Midbrain (tissue), 1 donor: ENCODE results near the gene PLXDC1.
A peak's percentile ranks its signal among the peaks of the same experiment; 100 is the strongest.
"Not testable (repeated sequence)": the region's sequence is repeated elsewhere in the genome, so short reads cannot be mapped to it uniquely, and the experiment has no call there.

Experiments used
- DNase-seq: peaks from one replicate; lab custom pipeline; 2025; lab: John Stamatoyannopoulos, UW

PLXDC1 gene

DNA sequence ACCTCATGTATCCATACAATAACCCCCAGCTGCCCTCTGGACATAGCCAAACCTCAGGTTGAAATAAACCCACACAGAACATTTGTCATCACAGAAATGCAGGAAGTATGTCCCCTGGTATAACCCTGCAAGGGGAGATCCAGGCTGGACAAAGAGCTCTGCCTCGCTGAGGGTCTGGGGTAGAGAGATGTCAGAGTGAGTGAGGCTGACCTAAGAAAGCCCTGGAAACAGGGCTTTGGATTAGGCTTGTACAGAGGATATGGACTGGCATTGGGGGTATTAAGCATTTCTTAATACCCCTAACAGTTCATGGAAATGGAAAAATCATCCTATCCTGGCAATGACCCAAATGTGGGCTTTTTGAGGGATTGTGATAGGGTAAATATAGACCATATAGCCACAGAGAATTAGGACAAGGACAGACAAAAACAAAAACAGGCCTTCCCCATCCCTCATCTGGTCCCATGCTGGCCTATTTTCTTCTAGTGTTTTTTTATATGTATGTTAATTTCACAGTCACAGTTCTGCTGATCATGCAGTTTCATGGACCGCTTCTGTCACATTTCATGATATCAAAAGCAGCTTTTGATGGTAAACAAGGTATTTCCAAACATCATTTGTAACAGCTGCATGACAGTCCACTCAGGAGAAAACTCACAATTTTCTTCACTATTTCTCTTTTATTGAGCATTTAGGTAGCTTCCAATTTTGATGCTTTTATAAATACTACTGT is 26.1 kb downstream of the PLXDC1 start:
- DNase-seq: no peak

DNA sequence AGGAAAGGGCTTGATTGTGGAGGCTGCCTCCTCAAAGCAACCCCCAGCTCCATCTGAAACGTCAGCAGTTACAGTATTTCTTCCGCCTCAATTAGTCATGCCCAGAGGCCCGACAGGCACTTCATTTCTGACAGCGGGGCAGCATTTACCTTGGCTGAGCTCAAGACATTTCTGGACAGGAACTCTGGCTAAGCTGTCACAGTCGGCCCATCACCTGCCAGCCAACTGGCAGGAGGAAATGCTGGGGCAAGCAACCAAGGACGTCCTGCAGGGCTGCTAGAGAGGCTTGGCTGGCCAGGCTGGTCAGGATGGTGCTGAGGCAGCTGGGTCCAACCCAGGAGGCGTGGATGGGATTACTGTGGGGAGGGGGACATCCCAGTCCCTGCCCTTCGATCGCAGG is 27.8 kb downstream of the PLXDC1 start:
- DNase-seq: peak; percentile 5

DNA sequence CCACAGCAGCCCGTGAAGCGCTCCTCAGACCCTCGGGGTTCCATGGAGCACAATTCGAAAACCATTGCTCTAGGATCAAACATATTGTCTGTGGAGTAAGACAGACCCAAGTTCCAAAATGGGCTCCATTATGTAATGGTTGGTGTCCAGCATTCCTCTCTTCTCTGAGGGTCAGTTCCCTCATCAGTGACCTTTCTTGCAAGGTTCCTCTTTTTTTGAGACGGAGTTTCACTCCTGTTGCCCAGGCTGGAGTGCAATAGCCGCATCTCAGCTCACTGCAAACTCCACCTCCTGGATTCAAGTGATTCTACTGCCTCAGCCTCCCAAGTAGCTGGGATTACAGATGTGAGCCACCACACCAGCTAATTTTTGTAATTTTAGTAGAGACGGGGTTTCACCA is 28.4 kb downstream of the PLXDC1 start:
- DNase-seq: no peak

DNA sequence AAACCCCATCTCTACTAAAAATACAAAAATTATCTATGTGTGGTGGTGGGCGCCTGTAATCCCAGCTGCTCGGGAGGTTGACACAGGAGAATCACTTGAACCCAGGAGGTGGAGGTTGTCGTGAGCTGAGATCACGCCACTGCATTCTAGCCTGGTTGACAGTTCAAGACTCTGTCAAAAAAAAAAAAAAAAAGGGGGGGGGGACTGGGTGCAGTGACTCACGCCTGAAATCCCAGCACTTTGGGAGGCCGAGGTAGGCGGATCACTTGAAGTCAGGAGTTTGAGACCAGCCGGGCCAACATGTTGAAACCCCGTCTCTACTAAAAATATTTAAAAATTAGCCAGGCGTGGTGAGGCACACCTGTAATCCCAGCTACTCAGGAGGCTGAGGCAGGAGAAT is 29.5 kb downstream of the PLXDC1 start:
- not testable (repeated sequence) for DNase-seq

DNA sequence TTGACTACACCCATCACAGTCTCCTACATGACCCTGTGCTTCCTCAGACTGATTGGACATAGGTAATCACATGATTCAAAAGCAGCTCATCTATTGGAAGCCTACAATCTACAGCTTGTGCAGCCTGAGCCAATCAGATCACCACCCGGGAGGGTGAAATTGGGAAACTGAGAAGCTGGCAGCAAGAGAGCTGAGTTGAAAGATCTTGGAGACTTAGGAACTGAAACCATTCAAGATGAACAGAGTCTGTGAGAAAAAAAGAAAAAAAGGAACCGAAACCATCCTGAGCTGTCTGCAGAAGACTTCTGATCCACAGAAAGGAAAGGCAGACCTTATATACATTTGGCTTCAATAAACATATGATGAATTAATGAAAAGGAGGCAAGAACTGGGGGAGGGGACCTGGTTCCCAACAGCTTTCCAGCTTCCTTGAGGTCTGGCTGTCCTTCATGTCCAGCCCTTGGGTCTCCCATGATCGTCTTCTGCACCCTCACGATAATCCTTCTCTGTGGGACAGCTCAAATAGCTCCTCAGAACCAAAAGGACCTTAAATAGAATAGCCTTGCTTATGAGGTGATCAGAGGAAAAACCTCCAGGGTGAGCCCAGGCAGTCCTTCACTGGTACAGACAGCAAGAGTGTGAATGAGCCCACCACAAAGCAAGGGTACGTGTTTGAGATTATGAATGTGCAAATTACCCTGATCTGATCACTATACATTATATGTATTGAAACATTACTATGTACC is 32.6 kb downstream of the PLXDC1 start:
- DNase-seq: peak; percentile 47

DNA sequence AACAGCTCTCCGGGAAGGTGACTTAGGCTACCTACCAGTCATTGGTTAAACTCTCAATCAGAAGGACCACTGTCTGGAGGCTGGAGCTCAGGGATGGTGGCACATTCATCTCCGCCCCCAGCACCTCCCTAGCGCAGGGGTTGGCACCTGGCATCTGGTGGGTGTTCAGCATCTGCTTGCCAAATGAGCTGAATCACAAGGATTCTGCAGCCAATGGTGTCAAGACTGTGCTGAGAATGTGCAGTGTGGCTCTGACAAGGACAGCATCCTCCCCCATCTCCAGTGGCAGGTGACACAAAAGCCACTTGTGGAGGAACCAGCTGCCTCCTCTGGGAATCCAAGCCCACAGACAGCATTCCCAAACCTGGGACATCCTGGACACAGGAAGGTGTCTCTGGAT is 35.2 kb downstream of the PLXDC1 start:
- DNase-seq: no peak

DNA sequence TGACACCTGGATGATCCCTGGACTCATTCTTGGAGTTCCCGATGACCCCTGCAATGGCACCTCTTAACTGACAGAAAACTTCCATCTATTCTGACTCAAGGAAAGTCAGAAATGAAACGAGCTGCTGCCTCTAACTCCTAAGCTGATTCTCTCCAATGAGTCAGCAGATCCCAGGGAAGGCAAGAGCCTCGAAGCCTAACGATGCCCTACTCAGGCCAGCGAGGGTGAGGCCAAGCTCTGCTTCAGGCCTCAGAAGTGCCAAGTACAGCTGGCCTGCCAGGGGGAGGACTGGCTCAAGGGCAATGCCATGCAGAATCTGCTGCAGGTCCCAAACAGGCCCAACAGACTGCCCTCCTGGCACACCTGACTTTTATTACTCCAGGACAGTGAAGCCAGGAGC is 36.3 kb downstream of the PLXDC1 start:
- DNase-seq: no peak

DNA sequence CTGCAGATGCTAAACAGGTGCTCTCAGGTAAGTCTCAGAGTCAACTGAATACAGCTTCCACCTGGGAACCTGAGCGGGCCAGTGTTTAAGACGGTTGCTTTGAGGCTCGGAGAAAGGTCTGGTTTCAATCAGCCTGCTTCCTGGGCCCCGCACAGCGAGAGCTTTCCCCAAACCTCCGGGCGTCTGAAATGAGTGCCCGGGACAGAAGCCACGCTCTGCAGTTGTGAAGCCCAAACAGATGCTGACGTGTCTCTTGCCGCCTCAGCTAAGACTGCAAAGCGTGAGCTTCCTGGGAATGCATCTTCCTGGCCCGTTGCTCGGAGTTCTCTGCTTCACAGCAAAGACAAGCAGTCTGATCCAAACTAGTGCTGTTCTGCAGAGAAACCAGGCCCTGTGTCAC is 36.7 kb downstream of the PLXDC1 start:
- DNase-seq: no peak

DNA sequence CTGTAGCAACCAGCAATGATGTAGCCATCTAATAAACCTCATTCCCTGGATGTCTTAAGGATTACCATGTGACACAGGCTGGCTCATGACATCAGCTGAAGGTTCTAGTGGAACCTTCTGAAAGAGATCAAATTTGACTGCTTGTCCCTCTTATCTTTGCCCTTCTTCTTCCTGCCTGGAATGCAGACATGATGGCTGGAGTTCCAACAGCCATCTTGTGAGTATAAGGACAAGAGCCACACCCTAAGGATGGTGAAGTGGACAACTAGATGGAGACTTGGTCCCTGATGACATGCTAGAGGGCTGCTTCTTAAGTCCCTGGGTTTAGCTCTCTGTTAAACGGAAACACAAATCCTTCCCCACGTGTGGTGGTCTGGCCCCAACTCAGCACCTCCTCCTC is 37.6 kb downstream of the PLXDC1 start:
- no peak for DNase-seq

DNA sequence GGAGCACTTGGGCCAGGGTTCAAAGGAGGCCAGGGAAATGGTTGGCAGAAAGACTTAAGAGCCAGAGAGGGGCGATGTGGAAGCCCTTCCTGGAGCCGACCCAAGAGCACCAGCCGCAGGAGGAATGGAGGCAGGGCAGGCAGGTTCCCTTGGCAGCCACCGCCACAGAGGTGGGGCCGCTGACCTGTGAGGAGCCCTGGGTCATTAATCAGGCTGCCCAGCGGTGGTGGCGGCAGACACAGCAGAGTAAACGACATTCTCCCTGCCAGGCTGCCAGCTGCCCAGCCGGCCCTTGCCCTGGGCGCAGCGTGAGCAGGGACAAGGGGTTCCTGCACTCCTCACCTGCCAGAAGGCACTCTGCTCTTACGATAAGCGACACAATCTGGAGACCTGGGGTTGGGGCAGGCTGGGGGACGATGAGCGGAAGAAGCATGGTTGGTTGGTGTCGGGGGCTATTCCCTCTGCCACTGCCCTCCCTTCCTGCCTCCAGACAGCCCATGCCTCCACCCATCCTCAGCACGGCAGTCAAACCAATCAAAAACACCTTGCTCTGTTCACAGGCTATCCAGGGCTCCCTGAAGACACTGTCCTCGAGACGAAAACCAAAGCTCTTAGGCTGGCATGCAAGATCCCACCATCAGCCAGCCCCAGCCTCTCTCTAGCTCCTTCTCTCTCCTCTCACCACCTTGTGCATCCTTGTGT is 40.9 kb downstream of the PLXDC1 start:
- DNase-seq: no peak

DNA sequence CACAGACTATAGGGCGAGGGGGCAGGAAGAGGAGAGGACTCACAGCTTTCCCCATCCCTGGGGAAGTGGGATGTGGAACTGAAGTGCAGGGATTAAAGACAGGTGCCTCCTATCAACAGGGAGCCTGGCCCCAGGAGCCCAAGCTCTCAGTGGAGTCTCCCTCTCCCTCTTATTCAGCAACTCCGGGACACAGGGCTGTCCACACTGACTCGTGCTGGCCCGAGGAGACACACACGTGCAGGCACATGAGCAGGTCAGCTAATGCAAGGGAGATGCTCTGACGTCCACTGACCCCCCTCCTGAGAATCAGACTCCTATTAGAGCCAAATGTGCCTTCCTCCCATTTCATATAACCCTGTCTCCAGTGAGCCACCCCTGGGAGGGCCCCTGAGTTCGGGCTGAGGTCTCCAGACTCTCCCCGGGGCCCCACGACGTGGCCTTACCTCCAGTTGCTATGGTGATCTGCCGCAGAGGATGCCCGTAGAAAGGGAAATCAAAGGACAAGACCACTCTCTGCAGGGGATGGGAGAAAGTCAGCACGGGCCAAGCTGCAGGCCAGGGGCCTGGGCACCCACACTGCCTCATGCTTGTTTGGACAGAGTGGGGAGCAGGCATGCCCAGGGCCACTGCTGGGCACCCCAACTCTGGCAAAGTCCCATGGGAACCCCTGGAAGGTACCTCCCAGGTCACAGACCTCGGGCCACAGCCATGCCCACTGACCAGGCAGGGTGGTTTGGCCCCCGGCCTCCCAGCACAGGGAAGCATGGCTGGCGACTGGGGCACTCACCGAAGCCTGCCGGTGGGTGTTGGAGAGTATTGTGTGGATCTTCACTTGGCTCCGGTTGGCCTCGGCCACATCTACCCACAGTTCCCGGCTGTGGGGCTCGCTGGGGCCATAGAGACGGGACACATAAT is 42.7 kb downstream of the PLXDC1 start:
- DNase-seq: no peak

DNA sequence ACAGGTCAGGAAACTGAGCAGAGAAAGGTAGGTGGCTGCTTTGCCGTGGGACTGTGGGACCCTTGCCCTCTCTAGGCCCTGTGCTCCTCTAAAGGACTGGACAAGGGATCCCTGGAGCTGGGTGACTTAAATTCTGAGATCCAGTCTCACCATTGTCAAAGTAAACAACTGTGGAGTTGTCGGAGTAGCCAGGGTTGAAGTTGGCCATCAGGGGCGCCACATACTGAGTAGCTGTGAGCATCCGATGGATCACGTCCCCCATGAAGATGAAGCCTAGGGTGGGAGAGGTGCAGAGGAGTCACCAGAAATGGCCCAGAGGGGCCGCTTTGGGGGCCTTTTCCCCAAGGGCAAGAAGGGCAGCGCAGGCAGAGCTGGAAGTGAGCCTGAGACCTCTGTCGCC is 43.5 kb downstream of the PLXDC1 start:
- DNase-seq: no peak

DNA sequence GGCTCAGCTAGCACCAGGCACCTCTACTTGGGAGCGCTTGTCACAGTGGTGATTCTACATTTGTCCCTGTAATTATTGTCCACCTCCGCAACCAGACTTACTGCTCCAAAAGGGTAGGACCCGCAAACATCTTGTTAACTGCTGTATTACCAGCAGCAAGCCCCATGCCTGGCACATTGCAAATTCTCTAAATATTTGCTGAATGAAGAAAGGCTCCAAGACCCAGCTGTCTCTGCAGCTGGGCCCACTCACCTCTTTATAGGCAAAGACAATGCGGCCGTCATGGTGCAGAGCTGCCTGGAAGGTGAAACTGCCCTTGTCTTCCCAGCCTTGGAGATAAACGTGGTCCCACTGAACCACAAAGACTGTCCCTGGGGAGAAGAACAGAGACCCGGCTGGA is 44.3 kb downstream of the PLXDC1 start:
- DNase-seq: no peak

DNA sequence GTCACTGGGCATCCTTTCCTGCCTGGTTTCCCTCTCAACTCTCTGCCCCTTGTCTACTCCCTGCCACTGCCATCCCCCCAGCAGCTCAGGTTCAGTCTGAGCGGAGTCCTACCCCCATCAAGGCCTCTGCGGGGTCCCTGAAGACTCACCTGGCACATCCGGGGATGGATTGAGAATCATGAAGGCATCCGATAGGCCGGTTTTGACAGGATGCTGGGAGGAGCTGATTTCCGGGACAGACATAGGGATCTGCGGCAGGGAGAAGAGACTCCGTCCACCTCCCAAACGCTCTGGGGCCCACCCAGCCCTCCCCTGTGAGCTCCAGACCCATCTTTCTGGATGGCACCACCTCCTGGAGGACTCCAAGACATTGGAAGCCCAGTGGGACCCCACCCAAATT is 45.7 kb downstream of the PLXDC1 start:
- no peak for DNase-seq

DNA sequence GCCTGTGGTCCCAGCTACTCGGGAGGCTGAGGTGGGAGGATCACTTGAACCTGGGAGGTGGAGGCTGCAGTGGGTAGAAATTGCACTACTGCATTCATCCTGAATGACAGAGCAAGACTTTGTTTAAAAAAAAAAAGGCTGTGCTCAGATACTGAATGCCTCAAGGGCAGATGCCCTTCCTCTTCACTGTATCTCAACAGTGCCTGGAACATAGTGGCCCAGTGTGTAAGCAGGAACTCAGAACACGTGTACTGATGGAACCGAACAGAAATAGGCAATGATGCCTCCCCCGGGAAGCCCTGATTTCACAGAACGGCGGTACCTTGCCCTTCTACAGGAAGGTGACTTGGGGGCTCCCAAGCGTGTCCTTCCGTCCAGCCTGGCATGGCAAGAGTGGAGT is 46.8 kb downstream of the PLXDC1 start:
- no peak for DNase-seq

DNA sequence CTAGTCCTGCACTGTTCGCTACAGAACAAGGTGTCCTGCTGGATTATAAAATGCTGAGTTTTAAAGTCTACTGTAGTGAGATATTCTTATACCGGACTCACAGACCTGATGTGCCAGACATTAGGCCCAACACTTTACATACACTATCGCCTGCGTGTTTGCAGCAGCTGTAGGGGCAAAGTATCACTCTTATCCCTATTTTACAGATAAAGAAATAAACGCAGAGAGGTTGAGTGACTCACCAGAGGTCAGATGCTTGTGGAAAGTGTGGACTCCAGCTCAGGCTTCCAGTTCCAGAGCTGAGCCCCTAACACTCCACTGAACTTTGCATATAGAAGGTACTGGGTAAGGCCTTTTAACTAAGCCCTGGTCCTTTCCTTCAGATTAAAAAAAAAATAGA is 47.4 kb downstream of the PLXDC1 start:
- no peak for DNase-seq

DNA sequence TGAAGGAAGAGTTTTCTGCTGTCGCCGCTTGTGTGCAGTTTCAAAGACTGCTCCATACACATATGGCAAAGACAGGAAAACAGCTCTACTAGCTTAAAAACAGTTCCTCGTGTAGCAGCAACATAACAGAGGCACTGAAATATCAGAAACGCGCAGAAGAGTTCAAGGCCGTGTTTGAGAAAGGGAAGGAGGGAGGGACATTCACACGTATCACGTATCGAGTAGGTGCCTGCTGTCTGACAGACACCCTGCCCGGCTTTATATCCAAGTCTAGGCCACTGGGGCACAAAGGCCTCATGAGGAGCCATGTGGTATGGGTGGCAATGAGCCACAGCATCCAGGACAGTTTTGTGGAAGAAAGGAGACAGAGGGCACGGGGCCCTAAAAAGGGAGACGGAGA is 50.3 kb downstream of the PLXDC1 start:
- DNase-seq: no peak

DNA sequence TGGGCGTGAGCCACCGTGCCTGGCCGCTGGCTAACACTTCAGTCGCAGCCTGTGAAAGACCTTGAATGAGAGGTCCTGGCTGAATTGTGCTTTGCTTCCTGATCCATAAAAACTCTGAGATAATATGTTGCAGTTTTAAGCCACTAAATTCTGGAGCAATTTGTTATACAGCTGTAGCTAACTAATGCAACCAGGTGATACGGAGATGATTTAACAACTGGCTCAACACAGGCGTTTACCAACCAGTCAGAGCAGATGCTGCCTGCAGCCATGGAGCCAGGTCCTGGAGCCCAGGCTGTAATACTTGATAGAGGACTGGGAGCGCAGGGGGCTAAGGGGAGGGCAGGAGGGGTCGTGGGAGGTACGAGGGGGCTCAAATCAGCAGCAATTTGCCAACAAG is 50.9 kb downstream of the PLXDC1 start:
- DNase-seq: no peak

DNA sequence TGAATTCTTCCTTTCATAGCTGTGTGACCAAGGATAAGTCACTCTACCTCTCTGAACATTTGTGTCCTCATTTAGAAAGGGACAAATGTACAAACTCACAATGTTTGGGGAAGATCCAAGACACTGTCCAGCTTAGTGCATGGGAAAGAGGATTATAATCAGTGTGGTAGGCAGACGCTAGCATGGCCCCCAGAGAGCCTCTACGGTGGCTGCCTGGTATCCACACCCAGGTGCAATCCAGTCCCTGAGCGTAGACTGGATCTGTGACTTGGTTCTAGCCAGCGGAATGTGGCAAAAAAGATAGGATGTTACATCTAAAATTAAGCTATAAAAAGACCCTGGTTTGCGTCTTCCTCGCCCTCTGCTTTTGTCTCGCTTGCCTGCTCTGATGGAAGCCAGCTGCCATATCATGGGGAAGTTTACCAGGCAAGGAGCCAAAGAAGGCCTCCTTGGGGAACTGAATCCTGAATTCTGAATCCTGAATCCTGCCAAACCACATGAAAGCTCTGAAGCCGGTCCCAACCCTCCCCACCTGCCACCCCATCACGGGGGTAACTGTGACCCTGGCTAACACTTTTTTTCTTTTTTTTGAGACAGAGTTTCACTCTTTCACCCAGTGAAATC is 51.7 kb downstream of the PLXDC1 start:
- no peak for DNase-seq

DNA sequence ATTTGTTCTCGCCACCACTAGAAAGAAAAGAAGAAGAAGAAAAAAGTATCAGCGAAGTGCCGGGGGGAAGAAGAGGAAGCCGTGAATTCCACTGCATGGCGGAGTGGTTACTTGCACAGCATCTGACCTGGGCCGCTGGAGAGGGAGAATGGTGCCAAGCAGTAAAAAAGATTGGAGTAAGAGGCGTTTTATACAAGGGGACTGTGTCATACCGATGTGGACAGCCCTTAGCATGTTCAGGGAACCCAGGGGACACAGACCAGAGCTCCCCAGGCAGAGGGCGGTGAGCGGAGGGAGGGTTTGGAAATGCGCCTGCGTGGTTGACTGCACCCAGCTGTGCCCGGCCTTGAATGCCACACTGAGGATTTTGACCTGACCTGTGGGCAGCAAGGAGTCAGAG is 52.8 kb downstream of the PLXDC1 start:
- no peak for DNase-seq

DNA sequence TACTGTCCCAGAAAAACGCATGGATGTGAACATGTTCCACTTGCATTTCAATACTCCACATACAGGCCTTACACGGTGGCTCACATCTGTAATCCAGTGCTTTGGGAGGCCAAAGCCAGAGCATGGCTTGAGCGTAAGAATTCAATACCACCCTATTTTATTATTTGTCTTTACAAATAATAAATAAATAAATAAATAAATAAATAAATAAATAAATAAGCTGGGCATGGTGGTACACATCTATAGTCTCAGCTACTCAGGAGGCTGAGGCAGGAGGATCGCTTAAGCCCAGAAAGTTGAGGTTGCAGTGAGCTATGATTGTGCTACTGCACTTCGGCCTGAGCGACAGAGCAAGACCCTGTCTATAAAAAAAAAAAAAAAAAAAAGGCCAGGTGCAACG is 53.9 kb downstream of the PLXDC1 start:
- DNase-seq: no peak

DNA sequence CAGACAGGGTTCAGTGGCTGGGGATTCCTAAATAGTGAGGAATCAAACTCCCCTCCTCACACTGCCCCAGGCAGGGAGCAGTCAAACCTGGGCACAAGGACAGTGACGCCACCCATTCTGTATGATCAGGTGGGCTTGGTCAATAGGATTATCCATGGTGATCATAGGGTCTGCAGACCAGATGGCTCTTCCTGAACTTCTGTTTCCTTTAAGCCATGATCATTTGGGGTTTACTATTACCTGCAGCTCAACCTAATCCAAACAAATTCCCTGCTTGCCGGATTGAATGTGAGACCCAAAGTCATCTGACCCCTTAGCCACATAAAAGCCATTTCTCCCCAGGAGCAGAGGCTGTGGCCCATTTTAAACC is 54.3 kb downstream of the PLXDC1 start:
- DNase-seq: no peak
